Esophagus squamous epithelium (tissue), 4 donors: ENCODE results near the gene CENPS.

Experiments used
- POLR2A ChIP-seq, 4 donors: fragments of 450-650 bp; IDR thresholded peaks; one replicate each; pipeline ENCODE4 v1.6.1; 2017; ENCODE audit warnings: antibody characterized with exemption in 4 of 4, mild to moderate bottlenecking in 4 of 4, moderate library complexity in 3 of 4
- TF ChIP-seq, protein P1 (sequence below), 6 experiments: fragments of 450-650 bp in 4 of 6; fragments of 200-600 bp in 2 of 6; sonication (generic) in 2 of 6; IDR thresholded peaks; one replicate each; pipeline ENCODE4 v1.5.1; 2016 to 2019; ENCODE audit warnings: antibody characterized with exemption in 6 of 6, mild to moderate bottlenecking in 4 of 6, moderate library complexity in 4 of 6

DNA sequence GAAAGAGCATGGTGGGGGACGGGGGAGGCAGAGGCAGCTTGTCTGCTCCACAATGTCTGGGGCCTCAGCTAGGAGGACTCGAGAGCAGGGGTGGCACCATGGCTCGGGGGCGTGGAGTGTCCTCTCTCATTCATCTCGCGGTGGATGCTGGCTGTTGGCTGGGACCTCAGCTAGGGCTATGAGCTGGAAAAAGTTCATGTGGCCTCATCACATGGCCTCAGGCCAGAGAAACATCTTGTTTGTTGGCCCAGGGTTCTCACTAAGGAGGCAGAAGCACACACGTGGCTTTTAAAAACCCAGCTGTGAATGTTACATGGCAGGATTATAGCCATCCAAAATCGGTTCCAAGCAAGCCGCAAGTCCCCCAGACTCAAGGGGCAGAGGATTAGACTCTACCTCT is 6.2 kb upstream of the CENPS start:
- TF ChIP-seq, protein P1, sequence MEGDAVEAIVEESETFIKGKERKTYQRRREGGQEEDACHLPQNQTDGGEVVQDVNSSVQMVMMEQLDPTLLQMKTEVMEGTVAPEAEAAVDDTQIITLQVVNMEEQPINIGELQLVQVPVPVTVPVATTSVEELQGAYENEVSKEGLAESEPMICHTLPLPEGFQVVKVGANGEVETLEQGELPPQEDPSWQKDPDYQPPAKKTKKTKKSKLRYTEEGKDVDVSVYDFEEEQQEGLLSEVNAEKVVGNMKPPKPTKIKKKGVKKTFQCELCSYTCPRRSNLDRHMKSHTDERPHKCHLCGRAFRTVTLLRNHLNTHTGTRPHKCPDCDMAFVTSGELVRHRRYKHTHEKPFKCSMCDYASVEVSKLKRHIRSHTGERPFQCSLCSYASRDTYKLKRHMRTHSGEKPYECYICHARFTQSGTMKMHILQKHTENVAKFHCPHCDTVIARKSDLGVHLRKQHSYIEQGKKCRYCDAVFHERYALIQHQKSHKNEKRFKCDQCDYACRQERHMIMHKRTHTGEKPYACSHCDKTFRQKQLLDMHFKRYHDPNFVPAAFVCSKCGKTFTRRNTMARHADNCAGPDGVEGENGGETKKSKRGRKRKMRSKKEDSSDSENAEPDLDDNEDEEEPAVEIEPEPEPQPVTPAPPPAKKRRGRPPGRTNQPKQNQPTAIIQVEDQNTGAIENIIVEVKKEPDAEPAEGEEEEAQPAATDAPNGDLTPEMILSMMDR (IDR thresholded peaks at IDR 0.05): no peak
- TF ChIP-seq POLR2A (IDR thresholded peaks at IDR 0.05): no peak
